Caco-2 (cell line): ENCODE results near the gene NXF2B. TPM values are rescaled to one million over a fixed set of nuclear protein-coding genes. Genes with fewer than 3 reads are reported as not detected.

Experiments used
- BruUV-seq: library from RNA; stranded (reverse); fragments of 400-500 nt; replicated peaks from 2 replicates; lab custom pipeline; 2021; lab: Mats Ljungman, UMichigan
- CTCF ChIA-PET: fragments of 300-600 bp; sonication (Branson Sonifier 250); formaldehyde crosslinking; loops from one replicate; lab custom pipeline; 2022; ENCODE audit warnings: antibody characterized with exemption; lab: Charles Lee
- POLR2A ChIA-PET: fragments of 300-600 bp; sonication (Branson Sonifier 250); formaldehyde crosslinking; loops from one replicate; lab custom pipeline; 2022; ENCODE audit warnings: antibody characterized with exemption; lab: Charles Lee
- DNase-seq, 2 experiments: peaks; one replicate each; pipeline versions ENCODE4 v3.0.0 to v3.0.0-alpha.2; 2020 to 2022
- H3K27me3 ChIP-seq: replicated peaks from 2 replicates; pipeline ENCODE4 v1.6.0; 2011; ENCODE audit warnings: low read length; ENCODE audit not compliant: control insufficient read depth, insufficient read depth
- H3K36me3 ChIP-seq: 2 replicates; pipeline ENCODE4 v1.5.1; 2011; ENCODE audit warnings: low read length; ENCODE audit not compliant: control insufficient read depth, insufficient read depth
- H3K4me1 ChIP-seq: fragments of 250-450 bp; sonication (Bioruptor Pico); 2 replicates; pipeline ENCODE4 v1.5.1; 2020; ENCODE audit warnings: mild to moderate bottlenecking
- H3K4me3 ChIP-seq: 2 replicates; pipeline ENCODE4 v1.5.1; 2011; ENCODE audit warnings: low read depth, mild to moderate bottlenecking, control low read depth, low read length
- H3K9me3 ChIP-seq: fragments of 250-450 bp; sonication (Bioruptor Pico); 2 replicates; pipeline ENCODE4 v1.5.1; 2020; ENCODE audit warnings: mild to moderate bottlenecking, moderate library complexity
- H3K27ac Mint-ChIP-seq: one replicate; pipeline ENCODE4 v1.8.0; 2022; ENCODE audit warnings: mixed read lengths; ENCODE audit not compliant: unreplicated experiment
- H3K27me3 Mint-ChIP-seq: one replicate; pipeline ENCODE4 v1.8.0; 2022; ENCODE audit warnings: mixed read lengths; ENCODE audit not compliant: insufficient read depth, unreplicated experiment
- H3K36me3 Mint-ChIP-seq: one replicate; pipeline ENCODE4 v1.8.0; 2022; ENCODE audit warnings: mild to moderate bottlenecking, mixed read lengths; ENCODE audit not compliant: insufficient read depth, unreplicated experiment
- H3K4me1 Mint-ChIP-seq: one replicate; pipeline ENCODE4 v1.8.0; 2022; ENCODE audit warnings: low read depth, mixed read lengths; ENCODE audit not compliant: unreplicated experiment
- H3K4me3 Mint-ChIP-seq: one replicate; pipeline ENCODE4 v1.8.0; 2022; ENCODE audit warnings: mild to moderate bottlenecking, moderate library complexity, mixed read lengths; ENCODE audit not compliant: unreplicated experiment
- H3K9me3 Mint-ChIP-seq: one replicate; pipeline ENCODE4 v1.8.0; 2022; ENCODE audit warnings: mixed read lengths; ENCODE audit not compliant: unreplicated experiment
- CTCF ChIP-seq, 2 experiments: fragments of 200-600 bp in 1 of 2; IDR thresholded peaks; 1 replicate in 1 of 2; 2 replicates in 1 of 2; pipeline versions ENCODE4 v1.5.1 to v1.8.0; 2011 to 2022; ENCODE audit warnings: antibody characterized with exemption in 1 of 2, control low read depth in 1 of 2, inconsistent platforms in 1 of 2, low read depth in 1 of 2, low read length in 1 of 2, mild to moderate bottlenecking in 1 of 2, moderate library complexity in 1 of 2; ENCODE audit not compliant: insufficient read depth in 1 of 2, severe bottlenecking in 1 of 2, unreplicated experiment in 1 of 2
- intact Hi-C: fragments of 100-400 bp; cut with micrococcal nuclease; formaldehyde crosslinking; loops from one replicate; pipeline ENCODE4 v1.10.0; 2022; ENCODE audit not compliant: unreplicated experiment
- total RNA-seq: library from RNA; stranded (reverse); gene quantifications from 2 replicates; pipeline ENCODE4 v1.2.3, GENCODE V29; 2022

The NXF2B gene
- total RNA-seq, 1 experiment from 2014 or later: not detected

DNA sequence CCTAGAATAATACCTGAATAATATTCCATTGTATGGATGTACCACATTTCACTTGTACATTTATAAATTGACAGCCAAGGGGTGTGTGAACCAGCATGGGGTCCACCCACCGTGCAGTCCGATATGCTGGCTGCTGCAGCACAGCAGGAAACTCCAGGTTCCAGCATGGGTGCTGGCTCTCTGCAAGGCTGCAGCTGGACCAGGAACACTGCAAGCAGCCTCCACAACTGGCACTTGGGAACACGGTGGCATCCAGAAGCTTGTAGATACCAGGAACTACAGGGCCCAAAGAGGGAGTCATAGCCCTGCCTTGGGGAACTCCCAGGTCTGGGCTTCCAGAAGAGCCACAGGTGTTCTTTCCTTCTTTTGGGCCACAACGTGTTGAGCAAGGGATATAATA is 101.6 kb downstream of the NXF2B start:
- no TSS peak for BruUV-seq
- no peaks in the 10 kb centered on the region for H3K36me3 Mint-ChIP-seq

More for the DNA sequence above, 101.6 kb downstream of the NXF2B start:
- POLR2A ChIA-PET: no interaction called here
- H3K27me3 ChIP-seq: no peaks in the 10 kb centered on the region
- Mint-ChIP-seq H3K27me3 (no peaks in the 10 kb centered on the region), H3K9me3 (no peaks in the 10 kb centered on the region), H3K4me3 (no peak overlapping the region), H3K4me1 (no peaks in the 10 kb centered on the region), H3K27ac (no peak overlapping the region)
- H3K4me3 ChIP-seq: no peak overlapping the region
- no peak for TF ChIP-seq CTCF (IDR thresholded peaks at IDR 0.05; ENCODE audit: insufficient read depth in 1 of 2, low read depth in 1 of 2, low read length in 1 of 2, severe bottlenecking in 1 of 2, unreplicated experiment in 1 of 2)
- CTCF ChIA-PET: no interaction called here
- intact Hi-C loops: no loop called here
- H3K9me3 ChIP-seq: no peaks in the 10 kb centered on the region
- H3K4me1 ChIP-seq: no peaks in the 10 kb centered on the region
- no peak for DNase-seq
- no peaks in the 10 kb centered on the region for H3K36me3 ChIP-seq

Other genes starting within 250 kb of the NXF2B start
- gene TCP11X1, start 224.7 kb downstream of the NXF2B start, total RNA-seq: not detected in 2 replicates
- gene NXF2, start 192.8 kb downstream of the NXF2B start, total RNA-seq: not detected in 2 replicates
- not detected in 2 replicates for gene TCP11X2, start 31.8 kb upstream of the NXF2B start, total RNA-seq
- gene TMSB15A, start 76.7 kb upstream of the NXF2B start, total RNA-seq: not detected in 2 replicates
- 11.5 and 12.0 TPM in 2 replicates for gene ARMCX5, start 159.5 kb upstream of the NXF2B start, total RNA-seq
- gene GPRASP1, start 211.5 kb upstream of the NXF2B start, total RNA-seq: 1.2 and 2.4 TPM in 2 replicates